Measurements from ENCODE around the gene ARHGAP15. TPM values are rescaled to one million over a fixed set of nuclear protein-coding genes. Genes with fewer than 3 reads are reported as not detected.

Gene ARHGAP15
- total and polyA plus RNA-seq, 2 experiments from 2014 or later: 0.26 TPM; not detected in 1

- peaks cover 17% of the 10 kb centered on the region for H3K4me1 ChIP-seq (ENCODE audit: insufficient read depth)
- no peaks in the 10 kb centered on the region for H3K27me3 ChIP-seq (ENCODE audit: insufficient read depth)
- no peaks in the 10 kb centered on the region for H3K79me2 ChIP-seq (replicated peaks; ENCODE audit: insufficient read depth)
- H3K4me3 ChIP-seq: no peak overlapping the region
- H3K4me2 ChIP-seq: no peak overlapping the region
- H3F3A ChIP-seq (replicated peaks; ENCODE audit: low read depth): no peaks in the 10 kb centered on the region
- no peaks in the 10 kb centered on the region for H3K9me3 Mint-ChIP-seq
- H4K20me1 ChIP-seq (replicated peaks; ENCODE audit: insufficient read depth): no peaks in the 10 kb centered on the region
- no peak overlapping the region for H3K27ac Mint-ChIP-seq
- no peaks in the 10 kb centered on the region for H3K36me3 Mint-ChIP-seq (ENCODE audit: low read depth)
- H3K36me3 ChIP-seq (ENCODE audit: insufficient read depth): no peaks in the 10 kb centered on the region
- H2AFZ ChIP-seq: no peak overlapping the region
- H3K27me3 Mint-ChIP-seq (ENCODE audit: insufficient read depth, low read depth, poor library complexity): no peaks in the 10 kb centered on the region
- H3K4me1 Mint-ChIP-seq: peaks cover 26% of the 10 kb centered on the region
- no peak overlapping the region for H3K4me3 Mint-ChIP-seq
- no peak overlapping the region for H3K27ac ChIP-seq (ENCODE audit: low read depth)
- no peak for DNase-seq (ENCODE audit: low spot score)
- H3K9me2 ChIP-seq (ENCODE audit: insufficient read depth): no peaks in the 10 kb centered on the region
- TF ChIP-seq REST (IDR thresholded peaks at IDR 0.05; ENCODE audit: unreplicated experiment) (no peak), CTCF (conservative IDR thresholded peaks at IDR 0.05; ENCODE audit: low read depth in 2 of 2) (no peak), POLR2AphosphoS5 (IDR thresholded peaks at IDR 0.05; ENCODE audit: low read depth) (no peak), JUNB (IDR thresholded peaks at IDR 0.05; ENCODE audit: unreplicated experiment) (no peak), ETS1 (IDR thresholded peaks at IDR 0.05) (no peak), ZNF462 (CRISPR knock-in tag; IDR thresholded peaks at IDR 0.05) (no peak), ZNF331 (CRISPR knock-in tag; IDR thresholded peaks at IDR 0.05; ENCODE audit: low read depth) (no peak), CREB1 (CRISPR knock-in tag; IDR thresholded peaks at IDR 0.05; ENCODE audit: low read depth) (no peak), ZNF114 (CRISPR knock-in tag; IDR thresholded peaks at IDR 0.05) (no peak), EZH2 (IDR thresholded peaks at IDR 0.05; ENCODE audit: low read depth, unreplicated experiment) (no peak), NANOG (IDR thresholded peaks at IDR 0.05; ENCODE audit: borderline replicate concordance) (no peak), STAT1 (IDR thresholded peaks at IDR 0.05; ENCODE audit: unreplicated experiment) (no peak), EZH2phosphoT487 (IDR thresholded peaks at IDR 0.05; ENCODE audit: unreplicated experiment) (no peak)
- no peak for ATAC-seq
Observed at GRCh38 chr2:143696651-143697050, 567.4 kb downstream of the ARHGAP15 start.

Measured in GM23338 (cell line).